GM18511 (cell line): ENCODE data around the gene SYTL2.
A peak's percentile ranks its signal among the peaks of the same experiment; 100 is the strongest.
"Not testable (repeated sequence)": the region's sequence is repeated elsewhere in the genome, so short reads cannot be mapped to it uniquely, and the experiment has no call there.

Experiments used
- ATAC-seq: cut with Tn5 transposase; IDR thresholded peaks from one replicate; pipeline ENCODE4 v1.9.1; 2021; ENCODE audit warnings: mild to moderate bottlenecking, moderate library complexity; ENCODE audit not compliant: unreplicated experiment

The SYTL2 gene

GRCh38 chr11:85699957-85700741 lies 110.8 kb downstream of the SYTL2 start:
- ATAC-seq: peak; percentile 94

GRCh38 chr11:85698195-85698594 lies 112.7 kb downstream of the SYTL2 start:
- no peak for ATAC-seq

DNA sequence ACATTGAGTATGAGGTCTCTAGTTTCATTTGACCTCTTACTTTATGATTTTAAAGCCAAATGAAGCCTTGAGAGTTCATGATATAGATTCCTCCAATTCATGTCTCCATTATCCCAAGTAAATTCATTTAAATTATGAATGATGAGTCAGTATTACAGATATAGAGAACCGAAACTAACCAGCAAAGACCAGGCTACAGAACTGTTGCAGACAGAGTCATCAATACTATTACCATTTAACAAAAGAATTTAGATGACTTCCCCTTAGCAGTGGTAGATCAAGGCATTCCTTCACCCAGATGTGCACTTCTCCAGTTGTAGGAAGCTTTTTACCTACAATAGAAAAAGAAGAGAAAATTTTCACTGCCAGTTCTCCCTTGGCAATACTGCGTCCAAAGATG lies 113.2 kb downstream of the SYTL2 start:
- ATAC-seq: no peak

GRCh38 chr11:85695546-85695945 lies 115.4 kb downstream of the SYTL2 start:
- ATAC-seq: no peak

- ATAC-seq: peak; percentile 54
Measured at GRCh38 chr11:85694385-85694980, 116.5 kb downstream of the SYTL2 start.

DNA sequence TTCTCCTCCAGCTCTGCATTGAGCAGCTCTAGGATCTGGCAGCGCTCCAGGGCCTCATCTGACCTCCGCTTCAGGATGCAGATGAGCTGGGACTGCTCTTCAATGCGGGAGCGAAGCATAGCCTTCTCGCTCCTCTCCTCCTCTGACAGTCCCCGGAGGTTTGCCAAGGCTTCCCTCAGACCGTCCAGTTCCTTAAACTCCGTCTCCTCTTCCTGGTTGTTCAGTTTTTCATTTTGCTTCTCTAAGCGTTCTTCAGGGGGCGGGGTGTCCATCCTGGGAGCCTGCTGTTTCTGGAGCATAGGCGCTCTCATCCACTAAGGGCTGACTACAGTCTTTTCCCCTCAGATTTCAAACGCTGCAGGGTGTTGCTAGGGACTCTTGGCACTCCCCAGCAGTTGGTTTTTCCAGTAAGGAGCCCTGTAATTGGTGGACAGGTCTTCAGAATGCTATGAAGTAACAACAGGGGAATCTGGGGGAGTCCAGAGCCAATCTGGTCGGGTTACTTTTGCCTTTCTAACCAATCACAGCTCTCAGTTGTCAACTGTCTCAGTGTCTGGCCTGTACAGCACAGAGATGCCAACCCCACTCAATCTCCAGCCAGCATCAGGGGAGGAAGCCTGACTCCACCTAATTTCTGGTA lies 125.0 kb downstream of the SYTL2 start, which contains the start of gene CCDC89:
CCDC89 (minus strand) TSS at position 376 of the 640 bp plus-strand sequence; CDS start at position 311, 65 bp downstream.
- ATAC-seq: no peak

DNA sequence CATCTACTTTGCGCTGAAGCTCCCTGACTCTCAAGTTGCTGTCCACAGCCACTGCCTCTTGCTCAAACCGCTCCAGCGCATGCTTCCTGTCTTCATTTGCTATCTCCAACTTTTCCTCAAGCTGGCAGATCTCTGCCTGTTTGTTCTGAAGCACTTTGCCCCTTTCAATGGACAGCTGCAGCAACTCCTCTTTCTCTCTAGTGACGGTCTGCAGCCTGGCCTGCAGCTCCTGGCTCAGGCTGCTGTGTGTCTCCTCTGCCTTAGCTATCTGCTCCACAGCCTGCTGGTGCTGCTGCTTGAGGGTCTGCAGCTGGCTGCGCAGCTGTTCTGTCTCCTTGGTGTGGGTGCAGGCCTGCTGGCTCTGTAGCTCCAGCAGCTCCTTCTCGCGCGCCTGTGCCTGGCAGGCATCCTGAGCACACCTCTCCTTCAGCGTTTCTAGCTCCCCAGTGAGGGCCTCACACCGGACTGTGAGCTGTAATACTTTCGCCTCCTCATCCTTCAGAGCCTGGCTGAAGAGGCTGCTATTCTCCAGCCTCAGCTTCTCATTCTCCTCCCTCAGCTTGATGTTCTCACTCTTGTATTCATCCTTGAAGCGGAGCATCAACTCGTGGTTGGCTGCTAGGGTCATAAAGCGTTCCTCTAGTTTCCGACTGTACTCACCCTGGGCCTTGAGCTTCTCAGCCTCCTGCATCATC lies 125.7 kb downstream of the SYTL2 start:
- ATAC-seq: no peak

GRCh38 chr11:85682330-85683305 lies 128.3 kb downstream of the SYTL2 start:
- ATAC-seq: peak; percentile 90

- no peak for ATAC-seq
Measured at GRCh38 chr11:85680897-85681296, 130.0 kb downstream of the SYTL2 start.

GRCh38 chr11:85679576-85679975 lies 131.4 kb downstream of the SYTL2 start:
- ATAC-seq: no peak

DNA sequence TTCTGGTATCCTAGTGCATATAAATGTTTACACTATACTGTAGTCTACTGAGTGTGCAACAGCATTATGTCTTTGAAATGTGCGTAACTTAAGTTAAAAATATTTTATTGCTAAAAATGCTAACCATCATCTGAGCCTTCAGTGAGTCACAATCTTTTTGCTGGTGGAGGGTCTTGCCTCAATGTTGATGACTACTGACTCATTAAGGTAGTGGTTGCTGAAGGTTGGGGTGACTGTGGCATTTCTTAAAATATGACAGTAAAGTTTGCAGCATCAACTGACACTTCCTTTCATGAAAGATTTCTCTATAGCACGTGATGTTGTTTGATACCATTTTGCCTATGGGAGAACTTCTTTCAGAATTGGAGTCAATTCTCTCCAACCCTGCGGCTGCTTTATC lies 137.5 kb downstream of the SYTL2 start:
- ATAC-seq: no peak

DNA sequence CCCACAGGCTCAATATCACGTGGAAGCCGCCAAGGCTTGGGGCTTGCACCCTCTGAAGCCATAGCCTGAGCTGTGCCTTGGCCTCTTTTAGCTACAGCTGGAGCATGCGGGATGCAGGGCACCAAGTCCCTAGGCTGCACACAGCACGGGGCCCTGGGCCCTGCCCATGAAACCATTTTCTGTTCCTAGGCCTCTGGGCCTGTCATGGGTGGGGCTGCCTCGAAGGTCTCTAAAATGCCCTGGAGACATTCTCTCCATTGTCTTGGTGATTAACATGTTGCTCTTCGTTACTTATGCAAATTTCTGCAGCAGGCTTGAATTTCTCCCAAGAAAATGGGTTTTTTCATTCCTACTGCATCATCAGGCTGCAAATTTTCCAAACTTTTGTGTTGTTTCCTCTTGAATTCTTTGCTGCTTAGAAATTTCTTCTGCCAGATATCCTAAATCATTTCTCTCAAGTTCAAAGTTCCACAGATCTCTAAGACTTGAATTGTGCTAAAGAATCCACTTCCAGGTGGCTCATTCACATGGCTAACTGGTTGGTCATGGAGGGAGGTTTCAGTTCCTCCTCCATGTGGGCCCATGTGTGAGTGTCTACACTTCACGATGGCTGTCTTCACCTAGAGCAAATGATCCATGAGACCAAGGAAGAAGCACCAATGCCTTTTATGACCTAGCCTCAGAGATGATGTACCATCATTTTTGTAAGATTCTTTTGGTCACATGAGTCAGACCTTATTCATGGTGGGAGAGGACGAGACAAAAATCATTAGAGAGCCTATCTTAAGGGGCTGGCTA lies 138.6 kb downstream of the SYTL2 start:
- ATAC-seq: no peak

- not testable (repeated sequence) for ATAC-seq
Measured at GRCh38 chr11:85670949-85671663, 139.8 kb downstream of the SYTL2 start.

DNA sequence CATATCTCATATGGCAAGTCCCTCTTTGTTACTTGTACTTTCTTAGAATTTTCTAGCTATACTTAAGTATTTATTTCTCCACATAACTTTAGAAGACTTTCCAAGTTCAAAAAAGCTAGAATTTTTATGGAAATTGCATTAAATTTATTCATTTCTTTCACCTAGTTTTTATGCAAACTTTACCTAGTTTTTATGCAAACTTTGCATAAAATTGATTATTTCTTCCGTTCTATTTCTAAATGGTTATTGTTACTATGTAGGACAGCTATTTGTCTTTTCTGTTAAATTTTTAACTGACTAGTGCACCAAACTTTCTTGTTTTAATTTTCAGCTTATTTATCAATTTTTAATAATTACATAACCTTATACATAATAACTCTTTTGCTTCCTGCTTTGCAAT lies 142.8 kb downstream of the SYTL2 start:
- ATAC-seq: no peak

- no peak for ATAC-seq
Measured at GRCh38 chr11:85666687-85667086, 144.3 kb downstream of the SYTL2 start.

DNA sequence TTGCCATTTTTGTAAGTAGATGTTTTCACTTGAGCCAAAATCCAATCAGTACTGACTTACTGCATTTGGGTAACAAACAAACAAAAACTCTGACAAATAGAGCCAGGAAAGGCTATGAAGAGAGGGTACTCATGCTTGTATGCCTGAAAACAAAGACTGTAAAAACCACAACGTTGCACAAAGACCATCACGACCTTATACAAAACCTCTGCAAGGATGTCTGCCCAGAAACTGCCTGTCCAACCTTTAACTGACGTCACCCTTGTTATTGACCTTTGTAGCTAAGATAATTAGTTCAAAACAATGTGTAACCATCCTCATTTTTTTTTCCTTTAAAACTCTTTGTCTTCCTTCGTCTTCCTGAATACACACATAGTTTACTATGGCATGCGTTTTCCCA lies 145.2 kb downstream of the SYTL2 start:
- ATAC-seq: no peak

- peak; percentile 87 for ATAC-seq
Measured at GRCh38 chr11:85664615-85665481, 146.1 kb downstream of the SYTL2 start, which contains the start of gene CREBZF. CREBZF (minus strand) TSS chr11:85665129; CDS start chr11:85664875, 254 bp downstream.
